Iris pigment epithelial cell (primary cell): Measurements from ENCODE around the gene TLX1.

Experiments
- DNase-seq: peaks from one replicate; pipeline ENCODE4 v3.0.0-alpha.2; 2011; ENCODE audit warnings: low read depth

Gene TLX1

DNA sequence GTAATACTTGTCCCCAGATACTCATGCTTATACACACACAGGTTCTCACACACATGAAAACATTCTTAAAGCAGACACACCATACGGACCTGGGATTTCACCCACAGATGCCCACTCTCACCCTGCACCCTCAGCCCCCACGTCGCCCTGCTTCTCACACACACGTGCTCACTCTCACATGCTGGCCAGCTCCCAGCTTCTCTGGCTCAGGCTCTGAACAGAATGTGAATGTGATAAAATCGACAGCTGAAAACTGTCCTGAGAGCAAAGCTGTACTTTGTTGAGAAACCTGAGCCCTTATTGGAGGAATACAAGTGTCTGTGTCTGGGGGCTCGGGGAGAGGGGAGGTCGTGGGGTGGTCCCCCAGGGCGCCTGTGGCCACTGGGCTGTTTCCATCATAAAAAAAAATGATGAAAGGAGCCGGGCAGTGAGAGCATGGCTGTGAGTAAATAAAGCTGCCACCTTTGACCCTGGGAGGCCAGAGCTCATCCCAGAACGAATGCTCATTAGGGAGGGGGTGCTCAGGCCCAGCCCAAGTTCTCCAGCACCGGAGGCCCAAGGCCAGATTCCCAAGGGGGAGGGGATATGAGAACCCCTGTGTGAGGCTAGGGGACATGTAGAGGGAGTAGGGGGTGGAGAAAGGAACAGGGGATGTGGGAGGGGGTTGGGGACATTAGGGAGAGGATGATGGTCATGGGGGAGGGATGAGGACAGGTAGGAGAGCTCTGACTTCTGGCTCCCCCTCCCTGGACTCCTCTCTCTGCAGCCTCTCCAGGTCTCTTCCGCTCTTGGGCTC, 18.1 kb upstream of the TLX1 start:
- DNase-seq: no peak

- no peak for DNase-seq
These were observed 17.2 kb upstream of the TLX1 start for GRCh38 chr10:101113890-101114403.

DNA sequence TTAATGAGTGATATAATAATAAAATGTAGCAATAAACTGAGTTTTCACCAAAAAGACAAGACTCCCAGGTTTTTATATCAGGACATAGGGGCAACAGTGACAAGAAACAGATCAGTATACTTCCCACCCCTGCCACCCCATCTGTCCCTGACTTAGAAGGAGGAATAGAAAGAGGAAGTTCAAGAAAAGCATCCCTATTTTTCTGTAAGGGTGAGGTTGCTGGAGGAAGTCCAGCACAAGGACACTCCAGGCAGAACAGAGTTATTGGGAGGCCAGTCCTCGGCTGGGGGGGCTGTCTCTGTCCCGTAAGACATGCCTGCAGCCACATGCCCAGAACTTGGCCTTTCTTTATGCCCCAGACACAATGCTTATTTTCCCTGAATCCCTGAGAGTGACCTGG, 16.5 kb upstream of the TLX1 start:
- DNase-seq: no peak

- no peak for DNase-seq
These were observed 14.3 kb upstream of the TLX1 start for GRCh38 chr10:101116754-101117153.

GRCh38 chr10:101118031-101118430, 13.1 kb upstream of the TLX1 start:
- no peak for DNase-seq

DNA sequence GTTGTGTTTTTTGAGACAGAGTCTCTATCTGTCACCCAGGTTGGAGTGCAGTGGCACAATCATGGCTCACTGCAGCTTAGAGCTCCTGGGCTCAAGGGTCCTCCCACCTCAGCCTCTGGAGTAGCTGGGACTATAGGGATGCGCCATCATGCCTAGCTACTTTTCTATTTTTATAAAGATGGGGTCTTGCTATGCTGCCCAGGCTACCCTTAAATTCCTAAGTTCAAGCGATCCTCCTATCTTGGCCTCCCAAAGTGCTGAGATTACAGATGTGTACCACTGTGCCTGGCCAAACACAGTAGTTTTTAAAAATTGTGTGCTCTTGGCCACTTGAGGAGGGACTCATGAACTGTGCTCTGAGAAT, 10.6 kb upstream of the TLX1 start:
- DNase-seq: no peak

DNA sequence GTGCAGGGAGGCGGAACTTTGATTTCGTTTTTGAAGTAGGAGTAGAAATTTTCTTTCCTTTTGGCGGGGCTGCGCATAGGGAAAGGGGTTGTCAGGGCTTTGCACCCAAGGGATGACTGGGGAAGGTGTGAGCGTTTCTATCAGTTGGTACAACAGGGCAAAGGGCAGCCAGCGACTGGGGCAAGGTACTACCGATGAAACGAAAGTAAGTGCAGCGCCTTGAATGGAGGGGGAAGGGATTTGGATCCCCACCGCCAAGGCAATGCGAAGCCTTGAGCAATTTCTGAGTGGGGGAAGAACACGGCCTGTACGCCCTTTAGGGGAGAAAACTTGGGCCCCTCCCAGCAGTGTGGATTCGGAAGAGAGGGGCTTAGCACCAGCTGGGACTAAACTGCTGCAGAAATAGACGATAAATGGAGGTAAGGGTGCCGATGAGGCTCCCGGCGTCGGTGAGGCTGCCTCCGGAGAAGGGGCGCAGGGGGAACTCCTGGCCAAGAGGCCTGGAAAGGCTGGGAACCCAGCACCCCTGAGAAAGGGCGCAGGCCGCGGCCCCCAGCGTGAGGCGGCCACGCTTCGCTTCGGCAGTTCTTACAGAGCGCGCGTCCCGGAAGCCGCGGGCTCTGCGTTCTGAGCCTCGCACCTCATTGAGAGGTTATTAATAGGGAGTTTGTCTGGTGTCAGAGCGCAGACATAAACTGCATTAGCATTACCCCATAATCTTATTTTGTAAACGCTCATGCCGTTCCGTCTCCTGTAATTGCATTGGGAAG, 10.0 kb upstream of the TLX1 start:
- no peak for DNase-seq

DNA sequence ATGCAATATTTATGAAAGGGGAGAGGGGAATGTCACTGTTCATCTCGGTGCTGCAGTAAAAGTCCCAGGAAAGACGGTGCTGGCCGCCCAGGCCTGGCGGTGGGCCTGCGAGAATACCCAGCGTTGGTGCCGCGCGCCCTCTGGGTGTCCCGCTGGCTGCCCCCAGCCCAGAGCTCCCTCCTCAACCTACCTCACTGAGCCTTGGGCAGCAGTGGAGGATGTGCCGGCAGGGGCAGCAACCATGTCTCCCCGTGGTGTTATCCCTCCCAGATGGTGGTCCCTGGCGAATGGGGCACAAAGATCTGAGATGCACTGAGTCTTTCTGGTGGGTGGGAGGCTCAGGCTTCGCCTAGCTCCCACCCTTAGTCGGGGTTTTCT, 9.5 kb upstream of the TLX1 start:
- DNase-seq: no peak

DNA sequence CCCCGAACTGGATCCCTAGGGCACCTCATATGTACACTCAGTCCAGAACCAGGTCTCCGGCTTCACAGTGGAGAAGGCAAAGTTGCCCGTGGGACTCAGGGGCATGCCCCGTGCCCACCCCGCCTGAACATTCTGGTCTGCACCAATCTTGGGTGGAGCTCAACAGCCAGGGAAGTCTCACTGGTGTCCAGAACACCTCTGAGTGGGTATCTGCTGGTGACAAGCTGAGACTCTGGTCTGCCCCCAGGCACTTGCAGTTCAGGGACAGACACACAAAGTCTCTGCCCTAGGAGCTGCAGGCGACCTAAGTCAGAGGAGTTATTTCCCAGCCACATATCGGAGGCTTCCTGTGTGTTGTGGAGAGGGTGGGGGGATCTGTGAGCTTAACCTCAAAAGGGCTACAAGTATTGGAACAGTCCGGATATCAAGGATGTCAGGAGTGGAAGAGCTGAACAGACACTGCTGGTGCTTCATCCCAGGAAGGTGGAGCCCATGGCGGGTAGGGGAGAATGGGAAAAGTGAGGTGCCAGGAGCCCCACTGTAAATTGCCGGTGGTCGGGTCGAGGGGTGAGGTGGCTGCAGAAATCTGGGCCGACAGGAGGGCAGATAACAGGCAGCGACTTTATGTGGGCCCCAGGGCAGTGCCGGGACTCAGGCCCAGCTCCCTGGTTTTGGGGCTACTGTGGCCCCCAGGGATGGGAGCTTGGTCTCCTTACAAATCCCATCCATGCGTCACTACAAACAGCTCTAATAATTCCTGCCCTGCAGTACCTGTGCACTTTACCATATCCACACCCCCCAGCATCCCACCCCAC, 8.6 kb upstream of the TLX1 start:
- DNase-seq: no peak

DNA sequence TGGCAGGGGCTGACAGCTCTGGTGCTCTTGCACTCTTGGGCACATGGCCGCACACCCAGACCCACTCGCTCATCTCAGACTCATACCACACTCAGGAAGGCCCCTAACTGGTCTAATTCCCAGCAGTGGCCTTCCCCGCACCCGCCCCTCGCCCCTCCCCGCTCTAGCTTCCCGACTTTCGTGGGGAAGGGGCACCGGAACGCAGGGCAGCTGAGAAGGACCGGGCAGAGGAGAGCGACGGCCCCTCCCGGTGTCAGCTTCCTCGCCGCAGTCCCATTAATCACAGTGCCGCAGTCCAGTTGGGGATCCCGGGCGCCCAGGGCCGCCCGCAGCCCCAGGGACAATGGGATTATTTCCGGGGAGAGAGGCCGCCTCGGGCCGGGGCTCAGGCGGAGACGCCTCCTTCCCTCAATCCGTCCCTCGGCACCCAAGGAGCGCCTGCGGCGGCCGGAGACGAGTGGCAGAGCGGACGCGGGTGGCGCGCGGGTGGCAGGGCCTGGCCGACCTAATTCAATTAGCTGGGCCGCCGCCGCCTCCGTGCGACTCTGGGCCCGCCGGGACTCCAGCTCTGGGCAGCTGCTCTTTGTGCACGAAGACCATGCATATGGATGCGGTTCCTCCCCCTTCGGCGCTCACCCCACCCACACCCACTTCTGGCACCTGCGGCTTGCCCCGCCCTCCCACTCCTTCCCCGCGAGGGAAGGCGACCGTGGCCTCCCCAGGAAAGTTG, 7.8 kb upstream of the TLX1 start:
- DNase-seq: no peak

DNA sequence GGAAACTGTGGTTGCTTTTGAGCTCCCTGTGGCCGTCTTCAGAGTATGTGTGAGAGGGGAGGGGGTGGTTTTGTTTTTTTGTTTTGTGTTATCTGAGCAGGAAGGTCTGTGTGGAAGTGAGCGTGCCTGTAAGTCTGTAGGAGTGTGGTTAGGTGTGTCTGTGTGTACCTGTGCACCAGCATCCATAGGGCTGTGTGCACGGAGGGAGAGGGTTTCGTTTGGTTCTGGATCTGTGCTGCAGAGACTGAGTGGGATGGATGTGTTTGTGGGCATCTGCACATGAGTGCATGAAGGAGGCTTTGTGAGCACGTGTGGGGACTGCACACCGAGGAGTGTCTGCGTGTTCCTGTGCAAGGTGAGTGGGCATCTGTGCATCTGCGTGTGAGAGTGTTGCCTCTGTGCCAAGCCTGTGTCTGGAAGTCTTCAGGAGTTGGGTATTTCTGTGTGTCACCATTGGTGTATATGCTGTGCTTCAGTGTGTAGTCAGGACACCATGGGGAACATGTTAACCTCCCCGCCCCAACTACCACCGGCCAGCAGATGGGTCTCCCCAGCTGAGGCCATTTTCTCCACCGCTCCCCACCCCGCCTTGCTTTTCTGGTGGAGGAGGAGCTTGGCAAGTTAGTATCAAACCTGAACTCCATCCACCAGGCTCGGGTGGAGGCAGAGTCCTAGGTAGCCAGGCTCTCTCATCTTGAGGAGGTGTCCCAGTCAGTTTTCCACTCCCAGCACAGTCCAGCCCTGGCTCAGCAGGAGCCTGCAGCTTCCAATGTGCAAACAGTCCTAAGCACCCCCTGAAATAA, 7.1 kb upstream of the TLX1 start:
- no peak for DNase-seq

- no peak for DNase-seq
These were observed 6.2 kb upstream of the TLX1 start for GRCh38 chr10:101124933-101125332.

- no peak for DNase-seq
These were observed 4.1 kb upstream of the TLX1 start for GRCh38 chr10:101126684-101127628.

- DNase-seq: no peak
These were observed 959 bp upstream of the TLX1 start for GRCh38 chr10:101130141-101130540.

GRCh38 chr10:101131962-101132635, 999 bp downstream of the TLX1 start:
- no peak for DNase-seq

DNA sequence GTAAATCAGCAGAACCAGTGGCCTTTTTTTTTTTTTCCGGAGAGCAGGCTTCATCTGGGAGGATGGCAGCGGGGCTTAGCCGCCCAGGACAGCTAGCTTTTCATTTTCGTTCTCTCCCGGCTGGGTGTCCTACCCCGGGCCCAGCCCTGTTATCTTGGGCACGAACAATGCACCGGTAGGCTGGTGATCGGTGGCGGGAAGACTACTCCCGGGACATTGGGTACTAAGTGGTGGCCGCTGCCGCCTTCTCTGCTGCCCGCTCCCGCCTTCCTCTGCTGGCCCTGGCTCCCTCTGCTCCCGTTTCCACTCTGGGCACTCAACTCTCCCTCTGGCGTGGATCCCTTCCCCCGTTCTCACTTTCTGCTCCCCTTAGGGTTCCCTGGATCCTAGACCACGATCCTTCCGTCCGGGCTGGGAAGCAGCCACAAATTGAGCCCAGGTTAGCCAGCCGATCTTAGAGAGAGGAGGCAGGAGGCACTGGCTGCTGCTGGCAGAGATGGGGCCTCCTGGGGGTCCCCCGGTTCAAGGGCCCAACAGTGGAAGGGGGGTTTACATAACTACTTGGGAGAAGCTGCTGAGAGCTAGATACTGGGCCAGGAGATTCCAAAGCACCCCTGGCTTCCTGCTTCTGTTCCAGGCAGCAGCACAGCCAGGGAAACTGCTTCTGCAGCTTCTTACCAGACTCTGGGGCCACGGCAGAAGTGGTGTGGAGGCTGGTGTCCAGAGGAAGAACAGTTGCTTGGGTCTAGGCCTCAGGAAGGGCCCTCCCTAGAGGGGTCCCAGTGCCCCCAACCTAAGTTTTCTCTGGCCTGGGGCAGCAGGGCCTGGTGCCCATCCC, 1.8 kb downstream of the TLX1 start:
- no peak for DNase-seq

- DNase-seq: no peak
These were observed 2.6 kb downstream of the TLX1 start for GRCh38 chr10:101133489-101134298.
